Heart right ventricle (tissue), 16 donors: ENCODE results near the gene CMSS1. TPM values are rescaled to one million over a fixed set of nuclear protein-coding genes. Genes with fewer than 3 reads are reported as not detected.

Experiments used
- ATAC-seq, 8 donors: fragments of 200-7000 bp; cut with Tn5 transposase; one replicate each; pipeline ENCODE4 v1.9.1; 2020; ENCODE audit warnings: mild to moderate bottlenecking in 8 of 8, moderate library complexity in 8 of 8, moderate number of reproducible peaks in 1 of 8
- DNase-seq, 2 donors: peaks; one replicate each; pipeline ENCODE4 v3.0.0-alpha.2; 2020
- H3K27ac ChIP-seq, 10 donors: fragments of 200-600 bp; sonication (generic) in 2 of 10; one replicate each; pipeline versions ENCODE4 v1.5.0 to v1.8.0; 2020 to 2022; ENCODE audit warnings: mild to moderate bottlenecking in 3 of 10
- H3K27me3 ChIP-seq, 7 donors: fragments of 200-600 bp; one replicate each; pipeline ENCODE4 v1.8.0; 2021 to 2022; ENCODE audit warnings: mild to moderate bottlenecking in 2 of 7
- H3K36me3 ChIP-seq, 9 donors: fragments of 200-600 bp; sonication (generic) in 1 of 9; one replicate each; pipeline versions ENCODE4 v1.5.0 to v1.8.0; 2020 to 2022; ENCODE audit warnings: mild to moderate bottlenecking in 2 of 9
- H3K4me1 ChIP-seq, 9 donors: fragments of 200-600 bp; sonication (generic) in 1 of 9; one replicate each; pipeline versions ENCODE4 v1.5.0 to v1.8.0; 2020 to 2022; ENCODE audit warnings: mild to moderate bottlenecking in 4 of 9
- H3K4me3 ChIP-seq, 10 donors: fragments of 200-600 bp; sonication (generic) in 2 of 10; one replicate each; pipeline versions ENCODE4 v1.5.0 to v1.8.0; 2020 to 2022; ENCODE audit warnings: mild to moderate bottlenecking in 7 of 10, moderate library complexity in 2 of 10
- H3K9me3 ChIP-seq, 11 donors: fragments of 200-600 bp in 10 of 11; sonication (generic) in 2 of 11; one replicate each; pipeline versions ENCODE4 v1.5.0 to v1.8.0; 2013 to 2022; ENCODE audit warnings: mild to moderate bottlenecking in 2 of 11, control low read depth in 1 of 11, moderate library complexity in 1 of 11
- CTCF ChIP-seq, 9 donors: fragments of 200-600 bp; sonication (generic) in 2 of 9; IDR thresholded peaks; one replicate each; pipeline versions ENCODE4 v1.5.0 to v1.8.0; 2021 to 2022; ENCODE audit warnings: antibody characterized with exemption in 9 of 9, mild to moderate bottlenecking in 5 of 9, moderate library complexity in 1 of 9
- WGBS, 2 donors: extraction: QIAGEN DNeasy Blood & Tissue Kit; methylation state at CpG; one replicate each; pipeline ENCODE4 v1.1.7; 2013; ENCODE audit warnings: inconsistent platforms in 1 of 2; 5-methylcytosine and 5-hydroxymethylcytosine counted together
- intact Hi-C, 10 donors: fragments of 100-400 bp; cut with DNase I; formaldehyde crosslinking; loops; one replicate each; pipeline versions ENCODE4 v1.11.1 to v1.14.2; 2022
- polyA plus RNA-seq, 2 donors: library from polyadenylated mRNA; stranded (reverse); fragments of 200-250 nt; gene quantifications; one replicate each; pipeline ENCODE4 v1.2.3, GENCODE V29; 2013
- total RNA-seq, 10 donors: library from RNA; stranded (reverse); fragmentation: NEBNext Ultra II Directional in 3 of 10; extraction: Animal tissue kit (Norgen Biotek cat#: 25700) in 3 of 10; gene quantifications; one replicate each; pipeline versions ENCODE4 v1.2.1 to v1.2.4, GENCODE V29; 2021 to 2023
- donor health status: Arrhythmogenic right ventricular cardiomyopathy.
- donor health status: ischemic (EF 13 %, LVEDD 7.1; RV severe dilation, severe dysfunction).
- donor health status: healthy with polysubstance abuse.
- donor health status: DM: no; HTN: yes; CAD: no.
- donor health status: DM: no; HTN: no; CAD: no.
- donor health status: ischemic (EF 25% LVEDD 6.9; RV normal size, moderate dysfunction).
- donor health status: ischemic (EF 25% LVEDD 5.7; RV mildly dilated, moderate dysfunction).
- donor health status: healthy.
- donor health status: DM: yes; HTN: yes; CAD: no.
- donor health status: Ischemic cardiomyopathy.
- donor health status: ischemic (EF 35%, LVEDD 5.7; RV mildly dilated, moderate dysfunction).
- donor health status: nonischemic (EF 11% LVEDD 7.7; RV severe dilation, severe dysfunction).
- donor health status: DM: yes; HTN: yes; CAD: no.
- donor health status: PGD.
- donor health status: ischemic (EF 29% LVEDD 5.4; RV normal size, mild dysfunction).
- donor health status: nonischemic (EF 23%, LVEDD 6.1; RV moderate dilation, normal function).

The CMSS1 gene
- total and polyA plus RNA-seq, 12 donors = 24.6 to 45.4 (median 34.6) TPM

GRCh38 chr3:99958222-99958912 lies 140.7 kb downstream of the CMSS1 start:
- H3K27ac ChIP-seq = peak overlapping the region in 5 of 10 donors; percentile 34 to 67 (median 57)
- no peak overlapping the region for H3K4me3 ChIP-seq
- H3K9me3 ChIP-seq = no peaks in the 10 kb centered on the region
- DNase-seq (no peak), ATAC-seq (peak in 4 of 8 donors; percentile 44 to 65 (median 62))
- no peaks in the 10 kb centered on the region for H3K27me3 ChIP-seq
- H3K4me1 ChIP-seq = peaks cover 4 to 73% (median 46%) of the 10 kb centered on the region in 9 donors
- no peaks in the 10 kb centered on the region for H3K36me3 ChIP-seq
- 56 to 65% methylated on average over 3 of the region's 3 CpGs for WGBS, 2 donors
- intact Hi-C loops = no loop called here
- TF ChIP-seq CTCF (IDR thresholded peaks at IDR 0.05) = no peak

GRCh38 chr3:99960123-99960878 lies 142.6 kb downstream of the CMSS1 start:
- no peaks in the 10 kb centered on the region for H3K36me3 ChIP-seq
- intact Hi-C loops = no loop called here
- H3K4me1 ChIP-seq = peaks cover 4 to 58% (median 42%) of the 10 kb centered on the region in 9 donors
- ATAC-seq (no peak), DNase-seq (no peak)
- no peaks in the 10 kb centered on the region for H3K27me3 ChIP-seq
- no peaks in the 10 kb centered on the region for H3K9me3 ChIP-seq
- peak overlapping the region in 5 of 10 donors; percentile 2 to 27 (median 6) for H3K27ac ChIP-seq
- WGBS, 2 donors = 71 to 76% methylated on average over 5 of the region's 5 CpGs
- no peak overlapping the region for H3K4me3 ChIP-seq
- no peak for TF ChIP-seq CTCF (IDR thresholded peaks at IDR 0.05)

- DNase-seq (no peak), ATAC-seq (no peak)
- Histone ChIP-seq H3K27me3 (no peaks in the 10 kb centered on the region), H3K4me1 (peaks cover 4 to 57% (median 41%) of the 10 kb centered on the region in 9 donors), H3K27ac (peak overlapping the region in 3 of 10 donors; percentile 2 to 7 (median 6)), H3K4me3 (no peak overlapping the region), H3K36me3 (no peaks in the 10 kb centered on the region), H3K9me3 (no peaks in the 10 kb centered on the region)
- TF ChIP-seq CTCF (IDR thresholded peaks at IDR 0.05) = no peak
- intact Hi-C loops = no loop called here
- 68 to 71% methylated on average over 7 of the region's 7 CpGs for WGBS, 2 donors
Measured at GRCh38 chr3:99960941-99961340, 143.3 kb downstream of the CMSS1 start.

GRCh38 chr3:99961756-99962515 lies 144.3 kb downstream of the CMSS1 start:
- H3K4me1 ChIP-seq = peaks cover 4 to 61% (median 47%) of the 10 kb centered on the region in 9 donors
- no peak overlapping the region for H3K4me3 ChIP-seq
- H3K36me3 ChIP-seq = no peaks in the 10 kb centered on the region
- WGBS, 2 donors = 84 to 86% methylated on average over 7 of the region's 7 CpGs
- intact Hi-C loops = no loop called here
- DNase-seq (no peak), ATAC-seq (peak in 3 of 8 donors; percentile 39 to 57 (median 40))
- no peaks in the 10 kb centered on the region for H3K27me3 ChIP-seq
- TF ChIP-seq CTCF (IDR thresholded peaks at IDR 0.05) = no peak
- H3K9me3 ChIP-seq = no peaks in the 10 kb centered on the region
- H3K27ac ChIP-seq = peak overlapping the region in 1 of 10 donors; percentile 27
